Amniotic stem cell (primary cell): ENCODE data around the gene PNCK.

Experiments
- DNase-seq: peaks from one replicate; lab custom pipeline; 2025; lab: John Stamatoyannopoulos, UW

Gene PNCK

DNA sequence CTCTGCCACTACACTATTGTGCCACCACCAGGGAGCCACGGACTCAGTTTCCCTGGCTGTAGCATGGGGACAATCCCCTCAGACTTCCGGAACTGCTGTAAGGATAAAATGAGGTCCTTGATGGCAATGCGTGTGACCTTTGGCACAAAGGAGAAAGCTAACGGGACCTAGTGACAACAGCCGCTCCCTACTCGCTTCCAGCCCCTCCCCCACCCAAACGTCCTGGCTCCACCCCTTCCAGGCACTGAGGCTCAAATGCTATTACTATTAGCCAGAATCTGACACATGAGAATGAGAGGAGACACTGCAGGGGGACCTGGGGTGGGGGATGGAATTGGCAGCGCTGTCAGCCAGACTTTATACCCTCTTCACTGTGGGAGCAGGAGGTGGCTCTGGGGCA lies 32.0 kb downstream of the PNCK start:
- DNase-seq = no peak

DNA sequence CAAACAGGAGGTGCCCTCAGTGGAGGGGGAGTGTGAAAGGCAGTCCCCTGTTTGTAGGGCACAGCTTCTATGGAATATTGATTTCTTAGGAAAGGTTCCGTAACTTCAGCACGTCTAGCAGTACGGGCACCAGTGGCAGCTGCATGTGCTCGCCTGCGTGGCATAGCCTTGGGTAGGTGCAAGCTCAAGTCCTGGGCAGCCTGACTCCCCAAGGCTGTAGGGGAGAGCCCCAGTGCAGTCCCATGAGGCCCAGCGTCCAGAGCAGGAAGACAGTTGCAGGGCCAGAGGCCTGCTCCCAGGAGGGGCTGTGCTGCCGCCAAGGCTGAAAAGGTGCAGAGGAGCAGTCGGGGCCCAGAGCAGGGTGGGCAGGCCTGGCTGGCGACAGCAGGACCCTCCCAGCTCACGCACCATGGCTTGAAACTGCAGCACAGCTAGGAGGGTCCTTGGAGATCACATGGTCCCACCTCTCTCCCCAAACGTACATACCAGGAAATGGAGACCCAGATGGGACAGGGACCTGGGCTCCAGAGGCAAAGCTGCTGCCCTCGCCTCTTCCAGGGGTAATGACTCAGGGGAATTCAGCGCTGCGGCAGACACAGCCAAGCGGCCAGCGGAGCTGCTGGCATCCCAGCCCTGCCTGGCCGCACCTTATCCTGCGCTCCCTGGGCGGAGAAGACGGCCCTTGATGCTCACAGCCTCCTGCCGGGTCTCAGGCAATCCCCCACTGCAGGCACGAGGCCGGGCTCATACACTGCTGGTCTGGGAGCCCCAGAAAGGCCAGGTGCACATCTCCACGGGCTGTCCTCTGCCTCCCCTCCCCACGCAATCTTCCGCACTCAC lies 32.7 kb downstream of the PNCK start:
- DNase-seq = no peak

DNA sequence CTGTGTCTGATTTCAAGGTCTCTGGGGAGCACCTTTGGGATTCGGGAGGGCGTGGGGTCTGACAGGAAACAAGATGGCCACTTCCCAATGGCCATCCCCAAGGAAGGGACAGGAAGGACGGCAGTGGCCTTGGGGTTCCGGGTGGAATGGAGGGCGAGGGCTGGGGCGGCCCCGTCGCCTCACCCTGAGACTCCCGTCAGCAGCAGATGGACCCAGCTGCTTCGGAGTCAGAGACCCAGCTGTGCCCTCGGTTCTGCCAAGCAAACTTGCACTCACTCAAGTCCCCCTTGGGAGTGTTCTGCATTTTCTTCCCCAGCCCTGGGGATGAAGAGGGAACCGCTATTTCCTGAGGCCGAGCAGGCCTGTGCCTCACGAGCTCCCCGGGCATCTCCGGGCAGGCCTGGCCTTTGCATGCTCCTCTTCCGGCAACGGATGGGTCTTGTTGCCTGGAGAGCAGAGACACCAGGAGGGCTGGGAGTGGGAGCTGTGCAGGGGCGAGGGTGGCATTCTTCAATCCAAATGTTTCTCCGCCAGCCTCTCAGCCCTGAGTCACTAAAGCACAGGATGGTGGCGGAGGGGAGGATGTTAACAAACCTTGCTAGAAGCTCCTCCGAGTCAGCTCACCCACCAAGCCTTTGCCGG lies 33.4 kb downstream of the PNCK start:
- DNase-seq = no peak

DNA sequence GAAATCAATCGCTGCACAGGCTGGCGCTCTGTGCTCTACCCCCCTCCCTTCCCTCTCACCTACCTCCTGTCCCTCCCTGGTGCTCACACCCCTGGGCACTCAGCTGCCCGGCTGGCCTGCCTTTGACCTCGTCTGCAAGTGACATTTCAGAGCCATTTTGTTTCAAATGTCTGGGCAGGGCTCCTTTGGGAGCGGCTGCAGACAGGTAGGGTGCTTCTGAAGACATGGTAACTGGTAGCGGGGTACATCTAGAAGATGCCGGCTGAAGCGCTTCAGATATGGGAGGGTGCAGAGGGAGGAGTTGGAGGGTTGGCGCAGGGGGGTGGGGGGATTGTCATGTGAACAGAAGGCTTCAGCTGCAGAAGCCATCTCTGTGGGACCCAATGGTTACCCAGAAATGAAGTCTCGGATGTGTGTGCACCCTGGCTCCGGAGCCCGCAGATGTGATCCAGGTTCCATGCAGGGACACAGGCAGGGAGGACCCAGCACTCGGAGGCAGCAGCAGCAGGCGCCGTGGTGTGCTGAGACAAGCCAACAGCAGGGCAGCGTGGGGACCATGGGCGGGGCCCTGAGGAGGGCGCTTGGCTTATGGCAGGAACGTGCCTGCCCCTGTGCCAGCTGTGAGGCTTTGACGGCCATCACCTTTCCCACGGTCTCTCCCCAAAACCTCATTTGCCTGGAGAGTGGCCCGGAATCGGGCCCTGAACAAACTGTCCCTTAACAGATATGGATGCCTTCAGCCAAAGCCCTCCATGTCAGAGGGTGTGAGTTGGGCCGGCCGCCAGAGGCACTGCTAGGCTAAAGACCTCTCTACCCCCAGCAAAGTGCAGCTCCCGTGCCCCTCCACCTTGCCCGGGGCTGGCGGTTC lies 34.2 kb downstream of the PNCK start:
- no peak for DNase-seq

DNA sequence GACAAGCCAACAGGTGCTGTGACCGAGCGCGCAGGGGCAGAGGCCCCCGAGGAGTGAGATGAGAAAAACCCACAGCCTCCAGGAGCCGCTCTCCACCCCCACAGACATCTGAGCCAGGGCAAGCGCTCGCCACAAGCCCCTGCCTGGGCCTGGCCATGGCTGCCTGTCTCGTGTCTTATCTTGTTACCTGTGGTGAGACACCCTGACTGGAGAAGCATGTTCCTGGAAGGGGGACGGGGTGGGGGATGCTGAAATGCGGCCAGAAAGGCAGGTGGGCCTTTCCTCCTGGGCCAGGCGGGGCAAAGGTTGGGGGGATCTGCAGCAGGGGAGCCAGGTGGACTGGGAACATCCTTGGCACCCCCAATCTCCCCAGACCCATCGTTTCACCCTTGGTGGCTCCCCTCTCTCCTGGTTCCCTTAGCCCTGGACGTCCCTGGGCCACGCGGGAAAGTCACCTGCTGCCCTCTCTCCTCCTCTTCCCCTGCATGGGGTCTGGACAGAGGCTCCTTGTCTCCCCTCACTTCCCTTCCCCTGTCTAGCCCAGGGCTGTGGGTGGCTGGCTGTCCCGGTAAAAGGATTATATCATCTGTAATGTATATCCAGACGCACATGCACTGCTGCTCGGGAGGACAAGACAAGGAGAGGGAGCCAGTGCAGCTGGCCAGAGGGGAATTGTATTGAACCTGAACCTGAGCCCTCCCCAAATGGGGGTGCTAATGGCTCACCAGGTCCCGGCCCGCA lies 35.0 kb downstream of the PNCK start:
- DNase-seq = no peak

DNA sequence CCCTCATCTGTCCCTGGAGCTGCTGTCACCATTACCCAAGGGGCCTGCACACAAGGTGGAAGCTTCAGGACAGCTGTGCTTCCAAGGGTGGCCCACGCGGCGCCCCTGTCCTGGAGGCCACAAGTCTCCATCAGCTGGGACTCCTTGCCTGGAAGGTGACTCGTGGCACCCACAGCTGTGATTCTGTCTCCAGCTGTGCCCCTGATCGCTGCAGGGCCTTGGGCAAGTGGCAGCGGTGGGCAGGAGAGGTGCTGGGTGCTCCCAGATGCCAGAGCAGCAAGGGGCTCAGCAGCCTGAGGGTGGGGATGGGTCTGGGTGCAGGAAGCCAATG lies 35.6 kb downstream of the PNCK start:
- DNase-seq = no peak

DNA sequence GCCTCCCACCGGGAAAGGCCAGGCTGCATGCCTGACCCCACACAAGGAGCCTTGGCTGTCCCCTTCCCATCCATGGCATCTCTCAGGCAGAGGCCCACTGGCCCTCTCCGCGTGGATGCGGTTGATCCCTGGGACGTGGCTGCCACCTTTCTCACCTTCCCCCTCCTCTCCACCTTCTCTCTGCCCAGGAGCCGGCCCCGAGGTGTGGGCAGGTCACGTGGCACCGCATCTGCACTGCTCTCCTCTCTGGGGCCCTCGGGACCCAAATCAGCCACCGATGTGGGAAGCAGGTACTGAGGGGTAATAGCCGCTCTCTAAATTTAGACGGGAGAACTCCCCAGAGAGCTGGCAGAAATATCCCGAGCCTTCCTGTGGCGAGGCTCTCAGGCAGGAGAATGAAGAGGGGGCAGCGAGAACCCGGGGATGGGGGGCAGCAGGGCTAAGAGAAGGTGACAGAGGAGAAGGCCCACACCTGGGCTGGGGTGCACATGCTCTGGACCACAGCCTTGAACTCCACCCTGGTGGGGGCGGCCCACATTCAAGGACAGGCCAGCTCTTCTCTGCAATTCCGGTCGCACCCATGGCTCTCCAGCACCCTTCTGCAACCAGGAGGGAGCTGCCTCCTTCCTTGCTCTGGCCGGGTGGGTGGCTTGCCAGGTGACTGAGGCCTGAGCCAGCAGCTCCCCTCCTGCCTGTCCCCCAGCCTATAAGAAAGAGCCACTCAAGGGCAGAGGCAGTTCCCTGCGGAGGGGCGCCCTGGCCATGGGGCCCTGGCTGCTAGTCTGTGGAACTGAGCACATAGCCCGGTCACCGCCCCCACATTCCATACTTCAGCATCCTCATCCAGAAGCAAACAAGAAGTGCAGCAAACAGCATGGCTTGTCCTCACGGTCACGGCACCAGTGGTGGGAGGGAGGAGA lies 36.2 kb downstream of the PNCK start:
- no peak for DNase-seq

DNA sequence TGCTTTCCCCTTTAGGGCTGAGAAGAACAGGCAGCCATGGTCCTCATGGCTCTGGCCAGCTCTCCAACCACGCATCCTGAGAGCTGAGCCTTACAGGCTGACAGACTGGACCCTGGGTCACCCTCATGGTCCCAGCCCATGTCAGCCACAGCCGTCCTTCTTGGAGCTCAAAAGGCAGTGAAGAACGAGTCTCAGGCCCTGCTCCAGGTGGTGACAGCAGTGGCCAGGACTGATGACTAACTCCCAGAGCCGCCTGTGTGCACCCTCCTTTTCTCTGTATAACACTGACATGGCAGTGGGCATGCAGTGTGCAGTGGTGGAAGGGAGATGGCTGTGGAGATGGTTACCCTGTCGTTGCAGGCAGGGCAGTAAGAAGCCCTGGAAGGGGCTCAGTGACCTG lies 36.9 kb downstream of the PNCK start:
- DNase-seq = no peak

DNA sequence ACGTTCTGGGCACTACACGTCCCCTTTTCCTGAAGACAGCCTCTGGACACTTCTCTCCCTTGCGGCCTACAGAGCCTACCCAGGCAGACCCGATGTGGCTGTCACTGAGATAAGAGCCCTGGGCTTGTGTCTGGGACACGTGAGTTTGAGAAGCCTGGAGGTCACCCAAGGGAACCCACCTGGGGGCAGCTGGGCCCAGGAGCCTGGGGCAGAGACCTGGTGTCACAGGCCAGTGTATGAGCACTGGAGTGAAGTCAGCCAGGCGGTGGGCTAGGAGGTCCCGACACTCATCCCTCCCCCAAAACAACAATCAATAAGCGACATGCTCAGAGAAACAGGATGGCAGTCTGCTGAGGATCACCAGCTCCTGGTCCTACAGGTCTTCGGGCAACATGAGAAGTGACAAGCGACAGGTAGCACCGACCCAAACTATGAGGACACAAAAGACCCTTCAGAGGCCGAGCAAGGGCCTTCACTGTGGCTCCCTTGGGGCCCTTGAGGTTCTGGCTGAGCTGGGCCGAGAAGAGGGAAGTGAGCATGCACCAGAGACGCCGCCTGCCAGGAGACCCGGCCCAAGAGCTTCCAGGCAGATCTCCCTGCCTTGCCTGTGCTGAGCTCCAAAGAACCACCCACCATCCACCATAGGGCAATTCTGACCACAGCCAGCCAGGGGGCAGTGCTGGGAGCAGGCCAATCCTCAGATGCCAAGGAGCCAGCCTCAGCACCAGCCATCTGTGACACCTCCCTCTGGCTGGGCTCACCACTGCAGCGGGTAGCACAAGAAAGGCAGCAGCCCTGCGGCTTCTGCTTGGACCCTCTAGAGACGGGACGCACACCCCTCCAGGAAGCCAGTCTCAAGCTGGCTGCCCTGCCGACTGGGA lies 37.6 kb downstream of the PNCK start:
- DNase-seq = no peak

DNA sequence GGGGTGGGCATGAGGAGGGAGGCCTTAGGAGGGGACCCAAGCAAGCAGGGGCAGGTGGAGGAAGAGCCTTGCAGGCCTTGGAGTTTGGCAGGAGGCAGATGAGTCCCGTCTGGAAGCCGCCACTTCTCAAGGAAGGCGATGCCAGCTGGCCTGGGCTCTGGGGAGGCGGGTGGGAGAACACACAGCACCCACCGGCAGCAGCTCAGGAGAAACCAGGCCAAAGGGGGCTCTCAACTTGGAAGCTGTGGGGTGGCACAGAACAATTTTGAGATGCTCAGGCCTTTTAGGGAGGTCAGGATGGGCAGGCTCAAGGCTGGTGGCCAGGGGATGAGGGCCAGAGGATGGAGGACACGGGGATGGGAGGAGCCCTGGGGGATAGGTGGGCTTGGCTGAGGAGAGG lies 38.2 kb downstream of the PNCK start:
- DNase-seq = no peak

DNA sequence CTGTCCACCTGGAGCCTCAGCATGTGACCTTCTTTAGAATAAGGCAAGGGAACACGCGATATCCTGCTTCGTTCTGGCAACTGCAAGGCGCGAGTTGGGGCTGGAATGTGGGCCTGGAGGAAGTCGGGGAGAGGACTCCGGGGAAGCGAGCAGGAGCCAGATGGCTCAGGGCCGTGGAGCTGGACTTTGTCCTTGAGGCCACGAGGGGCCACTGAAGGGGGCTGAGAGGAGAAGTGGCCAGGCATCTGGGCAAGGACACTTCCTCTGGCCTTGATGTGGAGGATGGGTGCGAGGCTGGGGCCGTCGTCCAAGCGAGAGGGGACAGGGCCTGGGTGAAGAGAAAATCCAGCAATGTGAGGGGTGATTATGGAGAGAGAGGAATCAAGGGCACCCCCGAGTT lies 38.8 kb downstream of the PNCK start:
- no peak for DNase-seq

DNA sequence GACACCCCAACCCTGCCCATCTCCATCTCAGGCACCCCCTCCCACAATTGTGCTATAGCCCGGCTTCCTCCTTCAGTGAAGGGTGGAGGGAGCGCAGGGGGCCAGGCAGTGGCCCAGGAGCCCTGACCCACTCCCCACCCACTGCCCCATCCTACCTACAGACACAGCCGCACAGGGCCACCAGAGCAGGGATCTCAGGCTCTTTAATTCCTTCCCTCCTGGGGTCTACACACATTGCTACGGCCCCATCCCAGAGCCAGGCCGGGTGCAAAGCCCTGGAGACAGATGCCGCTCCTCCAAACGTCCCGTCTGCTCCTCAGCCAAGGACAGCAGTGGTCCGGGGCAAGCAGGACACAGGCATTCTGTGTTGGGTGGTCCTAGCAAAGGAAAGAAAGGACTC lies 39.4 kb downstream of the PNCK start:
- no peak for DNase-seq

DNA sequence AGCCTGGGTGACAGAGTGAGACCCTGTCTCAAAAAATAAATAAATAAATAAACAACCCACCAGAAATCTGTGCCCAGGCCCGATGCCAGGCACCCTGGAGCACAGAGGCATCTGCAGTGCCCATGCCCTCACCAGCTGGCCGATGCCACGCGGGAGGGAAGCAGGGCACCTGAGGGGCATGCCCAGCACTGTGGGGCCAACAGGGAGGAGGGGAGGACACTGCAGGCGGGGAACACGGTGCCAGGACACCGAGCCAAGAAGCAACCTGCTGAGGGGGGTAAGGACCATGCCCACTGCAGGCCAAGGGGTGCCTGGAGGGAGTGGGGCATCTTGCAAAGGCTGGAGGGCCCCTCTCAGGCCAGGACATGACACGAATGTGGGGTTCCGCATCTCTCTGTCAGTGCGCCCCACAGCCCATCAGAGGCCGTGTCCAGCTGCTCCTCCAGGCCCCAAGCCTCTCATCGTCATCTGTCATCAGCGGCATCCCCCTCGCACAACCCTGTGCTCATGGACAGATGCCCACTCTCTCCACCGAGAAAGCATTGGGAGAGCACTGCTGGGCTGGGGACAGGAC lies 39.9 kb downstream of the PNCK start:
- DNase-seq = no peak

DNA sequence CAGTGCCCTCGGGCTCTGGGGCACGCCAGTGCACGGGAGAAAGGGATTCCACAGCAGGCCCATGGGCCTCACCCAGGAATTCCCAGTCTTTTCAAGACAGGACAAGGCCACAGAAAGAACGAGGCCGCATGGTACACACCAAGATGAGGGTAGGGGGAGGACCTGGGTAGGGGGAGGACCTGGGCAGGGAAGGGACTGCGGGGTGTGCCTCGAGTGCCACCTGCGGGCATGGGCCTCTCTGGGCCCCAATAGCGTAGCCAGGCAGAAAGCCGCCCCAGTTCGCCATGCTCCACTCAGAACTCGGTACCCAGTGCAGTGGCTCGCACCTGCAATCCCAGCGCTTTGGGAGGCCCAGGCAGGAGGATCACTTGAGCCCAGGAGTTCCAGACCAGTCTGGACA lies 40.6 kb downstream of the PNCK start:
- DNase-seq = no peak

DNA sequence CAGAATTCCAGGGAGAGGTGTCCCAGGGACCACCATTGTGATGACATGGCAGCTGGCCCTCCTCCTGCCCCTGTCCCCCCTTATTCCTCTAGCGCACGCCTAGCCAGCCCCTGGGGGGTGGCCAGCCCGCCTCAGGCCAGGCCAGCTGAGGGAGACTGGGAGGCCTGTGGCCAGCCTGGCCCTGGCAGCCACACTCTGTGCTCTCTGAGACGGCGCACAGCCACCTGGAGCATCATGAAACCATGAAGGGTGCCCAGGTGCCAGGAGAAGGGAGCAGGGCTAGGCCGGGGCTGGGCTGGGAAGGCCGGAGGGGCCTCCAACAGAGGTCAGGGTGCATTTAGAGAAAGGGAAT lies 41.0 kb downstream of the PNCK start:
- DNase-seq = no peak

DNA sequence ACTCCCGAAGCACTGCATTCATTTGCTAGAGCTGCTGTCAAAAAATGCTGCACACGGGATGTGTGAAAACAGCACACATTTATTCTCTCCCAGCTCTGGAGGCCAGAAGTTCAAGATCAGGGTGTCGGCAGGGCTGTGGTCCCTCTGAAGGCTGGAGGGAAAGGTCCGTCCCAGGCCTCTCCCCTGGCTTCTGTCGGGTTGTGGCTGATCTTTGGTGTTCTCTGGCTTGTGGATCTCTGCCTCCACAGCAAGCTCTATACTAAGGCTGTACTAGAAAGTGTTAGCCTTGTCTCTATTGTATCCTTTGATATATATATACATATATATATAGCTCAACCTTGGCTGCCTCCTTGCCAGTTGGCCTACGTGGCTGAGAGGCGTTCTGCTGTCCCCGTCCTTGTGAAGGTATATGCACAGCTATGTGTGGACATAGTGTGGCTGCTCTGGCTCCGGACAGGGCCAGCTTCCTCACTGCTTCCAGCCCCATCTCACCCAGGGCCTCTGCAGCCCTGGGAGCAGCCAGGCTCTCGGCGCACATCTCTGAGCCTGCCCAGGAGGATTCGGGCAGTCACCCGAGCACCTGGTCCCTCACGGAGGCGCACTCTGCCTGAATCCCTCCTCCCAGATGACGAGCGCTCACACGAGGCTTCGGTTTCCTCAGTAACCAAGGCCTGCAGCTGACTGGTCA lies 41.6 kb downstream of the PNCK start:
- DNase-seq = no peak

DNA sequence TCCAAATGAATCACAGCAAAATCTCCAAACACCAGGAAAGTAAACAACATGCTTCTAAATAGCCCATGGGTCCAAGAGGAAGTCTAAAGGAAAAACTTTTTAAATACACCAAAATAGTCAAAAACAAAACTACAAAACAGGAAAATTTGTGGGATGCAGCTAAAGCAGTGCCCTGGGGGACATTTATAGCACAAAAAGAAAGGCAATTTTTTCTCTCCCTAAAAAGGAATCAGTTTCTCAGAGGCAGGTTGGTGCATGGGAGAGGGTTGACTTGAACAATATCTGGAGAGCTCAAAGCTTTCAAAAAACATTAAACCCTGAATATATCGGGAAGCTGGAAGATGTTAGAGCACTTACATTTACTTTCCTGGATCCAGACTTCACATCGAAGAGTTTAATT lies 42.3 kb downstream of the PNCK start:
- DNase-seq = no peak

DNA sequence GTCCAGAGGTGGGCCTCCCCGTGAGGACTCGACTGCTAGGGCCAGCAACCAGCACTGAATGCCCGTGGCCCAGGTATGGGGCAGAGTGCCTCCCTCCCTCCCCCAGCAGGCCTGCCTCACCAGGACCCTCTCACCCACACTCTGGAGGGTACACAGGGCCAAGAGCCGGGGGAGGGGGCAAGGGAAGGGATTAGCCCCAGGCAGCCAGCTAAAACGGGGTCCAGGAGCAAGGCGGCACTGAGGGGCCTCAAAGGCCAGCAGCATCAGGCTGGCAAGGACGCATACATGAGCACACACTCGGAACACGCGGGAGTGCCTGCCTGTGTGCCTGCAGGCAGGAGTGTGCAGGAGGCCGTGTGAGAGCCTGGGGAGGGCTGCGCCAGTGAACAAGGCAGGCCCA lies 44.9 kb downstream of the PNCK start:
- no peak for DNase-seq

DNA sequence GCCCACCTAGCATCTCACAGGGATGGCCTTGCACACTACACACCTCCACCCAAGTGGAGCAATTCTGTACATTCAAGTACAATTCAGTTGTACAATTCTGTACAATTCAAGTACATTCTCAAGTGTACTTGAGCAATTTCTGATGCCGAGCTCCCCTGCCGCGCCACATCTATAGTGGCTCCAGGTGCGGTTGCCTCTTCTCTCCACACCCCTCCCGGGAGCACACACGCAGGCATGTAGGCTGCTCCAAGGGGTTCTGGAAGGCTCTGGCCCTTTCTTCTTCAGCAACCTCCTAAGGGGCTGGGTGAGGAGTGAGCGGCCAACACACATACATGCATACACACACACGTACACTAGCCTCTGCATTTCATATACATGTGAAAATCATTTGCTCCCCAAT lies 45.5 kb downstream of the PNCK start:
- no peak for DNase-seq
